Cardiac muscle cell (in vitro differentiated cells and primary cell): ENCODE data around the gene TFB1M. TPM values are rescaled to one million over a fixed set of nuclear protein-coding genes. Genes with fewer than 3 reads are reported as not detected.
"Not testable (repeated sequence)": the region's sequence is repeated elsewhere in the genome, so short reads cannot be mapped to it uniquely, and the experiment has no call there.

Source experiments
- DNase-seq, 2 donors: peaks; one replicate each; pipeline versions ENCODE4 v3.0.0 to v3.0.0-alpha.2; 2010 to 2017; ENCODE audit warnings: low read depth in 1 of 2, low spot score in 1 of 2
- H3K27ac ChIP-seq: fragments of 200-600 bp; sonication (generic); 2 replicates; pipeline ENCODE4 v1.5.1; 2016
- H3K27me3 ChIP-seq: fragments of 200-600 bp; sonication (generic); 2 replicates; pipeline ENCODE4 v1.6.0; 2016; ENCODE audit warnings: control low read depth
- H3K36me3 ChIP-seq: fragments of 200-600 bp; sonication (generic); 2 replicates; pipeline ENCODE4 v1.5.1; 2016; ENCODE audit warnings: control low read depth
- H3K4me1 ChIP-seq: fragments of 200-600 bp; sonication (generic); 2 replicates; pipeline ENCODE4 v1.8.1; 2017; ENCODE audit warnings: low read depth, mild to moderate bottlenecking, mixed run types
- H3K4me3 ChIP-seq: fragments of 200-600 bp; sonication (generic); 2 replicates; pipeline ENCODE4 v1.5.1; 2016; ENCODE audit warnings: mild to moderate bottlenecking
- H3K9me3 ChIP-seq: fragments of 200-600 bp; sonication (generic); 2 replicates; pipeline ENCODE4 v1.5.1; 2017; ENCODE audit warnings: low read depth, mild to moderate bottlenecking, control low read depth
- CTCF ChIP-seq: IDR thresholded peaks from 2 replicates; pipeline ENCODE4 v1.5.1; 2012; ENCODE audit warnings: low read depth, mild to moderate bottlenecking, low read length
- polyA plus RNA-seq: library from polyadenylated mRNA; unstranded; fragments of >200 nt; fragmentation: Nextera tagmentation; extraction: Ambion mirVana; gene quantifications from 2 replicates; pipeline ENCODE4 v1.2.1, GENCODE V29; 2016
- total RNA-seq: library from RNA; depleted of rRNA; stranded (reverse); fragments of >200 nt; gene quantifications from 2 replicates; pipeline ENCODE4 v1.2.3, GENCODE V29; 2016

The TFB1M gene
- total and polyA plus RNA-seq, 2 experiments from 2014 or later, result 14.8 to 22.0 TPM

- H3K36me3 ChIP-seq, result no peaks in the 10 kb centered on the region
- no peak for DNase-seq
- no peaks in the 10 kb centered on the region for H3K4me1 ChIP-seq
- no peaks in the 10 kb centered on the region for H3K9me3 ChIP-seq
- no peaks in the 10 kb centered on the region for H3K27me3 ChIP-seq
- no peak overlapping the region for H3K27ac ChIP-seq
- H3K4me3 ChIP-seq, result no peak overlapping the region
- TF ChIP-seq CTCF, result no peak
Measured at GRCh38 chr6:155344341-155345006, 30.2 kb upstream of the TFB1M start.

DNA sequence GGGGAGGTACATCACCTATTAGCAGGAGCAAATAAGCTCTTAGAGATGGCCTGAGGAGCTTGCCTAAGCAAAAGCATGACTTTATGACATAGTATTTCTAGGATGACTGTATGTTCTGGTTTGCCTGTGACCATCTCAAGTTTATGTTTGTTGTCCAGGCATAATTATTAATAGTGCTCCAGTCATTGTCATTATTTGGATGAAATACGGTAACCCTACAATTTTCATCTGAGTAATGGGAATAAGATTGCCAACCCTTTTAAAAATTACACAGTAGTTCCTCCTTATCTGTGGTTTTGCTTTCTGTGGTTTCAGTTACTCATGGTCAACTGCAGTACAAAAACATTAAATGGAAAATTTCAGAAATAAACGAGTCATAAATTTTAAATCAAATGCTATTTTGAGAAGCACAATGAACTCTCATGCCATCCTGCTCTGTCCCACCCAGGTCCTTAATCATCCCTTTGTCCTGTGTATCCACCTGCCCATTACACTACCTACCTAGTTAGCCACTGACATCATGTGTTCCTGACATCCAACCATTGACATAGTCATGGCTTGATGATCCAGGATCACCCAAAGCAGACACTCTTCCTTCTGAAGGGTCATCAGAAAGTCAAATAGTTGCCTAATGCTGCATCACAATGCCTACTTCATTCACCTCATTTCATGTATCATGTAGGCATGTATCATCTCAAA, 27.0 kb upstream of the TFB1M start:
- no peaks in the 10 kb centered on the region for H3K4me1 ChIP-seq
- no peaks in the 10 kb centered on the region for H3K36me3 ChIP-seq
- no peaks in the 10 kb centered on the region for H3K27me3 ChIP-seq
- no peaks in the 10 kb centered on the region for H3K9me3 ChIP-seq
- no peak overlapping the region for H3K27ac ChIP-seq
- no peak overlapping the region for H3K4me3 ChIP-seq
- peak in 1 of 2 donors; percentile 56 for DNase-seq
- no peak for TF ChIP-seq CTCF

GRCh38 chr6:155340464-155341129, 26.3 kb upstream of the TFB1M start:
- Histone ChIP-seq H3K4me3 (no peak overlapping the region), H3K27me3 (no peaks in the 10 kb centered on the region), H3K9me3 (no peaks in the 10 kb centered on the region), H3K27ac (no peak overlapping the region), H3K36me3 (no peaks in the 10 kb centered on the region), H3K4me1 (no peaks in the 10 kb centered on the region)
- peak; percentile 65 for TF ChIP-seq CTCF
- peak in 1 of 2 donors; percentile 69 for DNase-seq

DNA sequence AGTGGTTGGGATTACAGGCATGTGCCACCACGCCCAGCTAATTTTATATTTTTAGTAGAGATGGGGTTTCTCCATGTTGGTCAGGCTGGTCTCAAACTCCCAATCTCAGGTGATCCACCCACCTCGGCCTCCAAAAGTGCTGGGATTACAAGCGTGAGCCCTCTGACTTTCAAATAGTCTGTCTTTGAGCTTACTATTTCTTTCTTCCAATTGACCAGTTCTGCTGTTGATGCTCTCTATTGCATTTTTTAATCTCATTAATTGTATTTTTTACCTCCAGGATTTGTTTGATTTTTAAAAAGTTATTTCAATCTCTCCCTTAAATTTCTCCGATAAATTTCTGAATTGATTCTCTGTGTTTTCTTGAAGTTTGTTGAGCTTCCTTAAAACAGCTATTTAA, 25.6 kb upstream of the TFB1M start:
- not testable (repeated sequence) for H3K27ac ChIP-seq, H3K4me1 ChIP-seq, H3K36me3 ChIP-seq, DNase-seq, H3K4me3 ChIP-seq, H3K9me3 ChIP-seq, H3K27me3 ChIP-seq

DNA sequence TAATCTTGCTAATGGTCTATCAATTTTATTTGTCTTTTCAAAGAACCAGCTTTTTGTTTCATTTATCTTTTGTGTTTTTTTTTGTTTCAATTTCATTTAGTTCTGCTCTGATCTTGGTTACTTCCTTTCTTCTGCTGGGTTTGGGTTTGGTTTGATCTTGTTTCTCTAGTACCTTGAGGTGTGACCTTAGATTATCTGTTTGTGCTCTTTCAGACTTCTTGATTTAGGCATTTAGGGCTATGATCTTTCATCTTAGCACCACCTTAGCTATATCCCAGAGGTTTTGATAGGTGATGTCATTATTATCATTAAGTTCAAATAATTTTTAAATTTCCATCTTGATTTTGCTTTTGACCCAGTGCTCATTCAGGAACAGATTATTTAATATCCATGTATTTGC, 24.0 kb upstream of the TFB1M start:
- DNase-seq, H3K27me3 ChIP-seq, H3K9me3 ChIP-seq, H3K36me3 ChIP-seq, H3K4me3 ChIP-seq, H3K27ac ChIP-seq, H3K4me1 ChIP-seq: not testable (repeated sequence)

DNA sequence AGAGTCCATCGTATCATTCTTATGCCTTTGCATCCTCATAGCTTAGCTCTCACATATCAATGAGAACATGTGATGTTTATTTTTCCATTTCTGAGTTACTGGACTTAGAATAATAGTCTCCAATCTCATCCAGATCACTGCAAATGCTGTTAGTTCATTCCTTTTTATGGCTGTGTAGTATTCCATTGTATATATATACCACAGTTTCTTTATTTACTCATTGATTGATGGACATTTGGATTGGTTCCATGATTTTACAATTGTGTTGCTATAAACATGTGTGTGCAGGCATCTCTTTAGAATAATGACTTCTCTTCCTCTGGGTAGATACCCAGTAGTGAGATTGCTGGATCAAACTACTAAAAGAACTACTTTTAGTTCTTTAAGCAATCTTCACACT, 21.0 kb upstream of the TFB1M start:
- no peaks in the 10 kb centered on the region for H3K9me3 ChIP-seq
- no peak for TF ChIP-seq CTCF
- no peaks in the 10 kb centered on the region for H3K4me1 ChIP-seq
- DNase-seq, result no peak
- no peak overlapping the region for H3K4me3 ChIP-seq
- no peaks in the 10 kb centered on the region for H3K27me3 ChIP-seq
- H3K36me3 ChIP-seq, result no peaks in the 10 kb centered on the region
- no peak overlapping the region for H3K27ac ChIP-seq

GRCh38 chr6:155334073-155334472, 19.8 kb upstream of the TFB1M start:
- not testable (repeated sequence) for H3K9me3 ChIP-seq, DNase-seq, H3K36me3 ChIP-seq, H3K4me1 ChIP-seq, H3K27me3 ChIP-seq, H3K27ac ChIP-seq, H3K4me3 ChIP-seq
